Astrocyte of the hippocampus (primary cell): Measurements from ENCODE around the gene PSMF1.
A peak's percentile ranks its signal among the peaks of the same experiment; 100 is the strongest.

Experiments
- DNase-seq: peaks from one replicate; pipeline ENCODE4 v3.0.0; 2011; ENCODE audit warnings: low read depth, low spot score

PSMF1 gene

GRCh38 chr20:1118336-1119127, at the start of gene PSMF1:
Gene PSMF1, plus strand, starts transcription at chr20:1118602. Its CDS starts 172 bp downstream, at chr20:1118774.
- peak; percentile 97 for DNase-seq

- no peak for DNase-seq
Observed at GRCh38 chr20:1072258-1072657, 46.1 kb upstream of the PSMF1 start.

- DNase-seq = no peak
Observed at GRCh38 chr20:1075616-1076015, 42.8 kb upstream of the PSMF1 start.

- DNase-seq = no peak
Observed at GRCh38 chr20:1081891-1082290, 36.5 kb upstream of the PSMF1 start.

- DNase-seq = no peak
Observed at GRCh38 chr20:1083431-1084080, 34.8 kb upstream of the PSMF1 start.

GRCh38 chr20:1085492-1086276, 32.7 kb upstream of the PSMF1 start:
- DNase-seq = no peak

- peak; percentile 32 for DNase-seq
Observed at GRCh38 chr20:1086277-1087213, 31.9 kb upstream of the PSMF1 start.

GRCh38 chr20:1087311-1087905, 31.0 kb upstream of the PSMF1 start:
- DNase-seq = no peak

GRCh38 chr20:1094751-1095150, 23.7 kb upstream of the PSMF1 start:
- DNase-seq = no peak

GRCh38 chr20:1101533-1101932, 16.9 kb upstream of the PSMF1 start:
- DNase-seq = no peak

- no peak for DNase-seq
Observed at GRCh38 chr20:1102016-1102415, 16.4 kb upstream of the PSMF1 start.

GRCh38 chr20:1103751-1104150, 14.7 kb upstream of the PSMF1 start:
- DNase-seq = no peak

- no peak for DNase-seq
Observed at GRCh38 chr20:1105599-1106194, 12.7 kb upstream of the PSMF1 start.

GRCh38 chr20:1107176-1107575, 11.2 kb upstream of the PSMF1 start:
- no peak for DNase-seq

- DNase-seq = peak; percentile 48
Observed at GRCh38 chr20:1108437-1108920, 9.9 kb upstream of the PSMF1 start.

GRCh38 chr20:1112908-1113307, 5.5 kb upstream of the PSMF1 start:
- no peak for DNase-seq

- DNase-seq = no peak
Observed at GRCh38 chr20:1118004-1118335, 432 bp upstream of the PSMF1 start.

GRCh38 chr20:1119128-1119505, 715 bp downstream of the PSMF1 start:
- DNase-seq = no peak

- no peak for DNase-seq
Observed at GRCh38 chr20:1119524-1119923, 1.1 kb downstream of the PSMF1 start.

- no peak for DNase-seq
Observed at GRCh38 chr20:1121429-1121828, 3.0 kb downstream of the PSMF1 start.
